ENCODE measurements around the gene SMIM1.

The SMIM1 gene

GRCh38 chr1:3822421-3822820 is 49.9 kb downstream of the SMIM1 start:
- no peak for DNase-seq

GRCh38 chr1:3824650-3825049 is 52.1 kb downstream of the SMIM1 start:
- DNase-seq: no peak

- DNase-seq: no peak
These were observed 52.8 kb downstream of the SMIM1 start for GRCh38 chr1:3825356-3825755.
